ENCODE measurements around the gene DDX11.
"Not testable (repeated sequence)": the region's sequence is repeated elsewhere in the genome, so short reads cannot be mapped to it uniquely, and the experiment has no call there.

DNA sequence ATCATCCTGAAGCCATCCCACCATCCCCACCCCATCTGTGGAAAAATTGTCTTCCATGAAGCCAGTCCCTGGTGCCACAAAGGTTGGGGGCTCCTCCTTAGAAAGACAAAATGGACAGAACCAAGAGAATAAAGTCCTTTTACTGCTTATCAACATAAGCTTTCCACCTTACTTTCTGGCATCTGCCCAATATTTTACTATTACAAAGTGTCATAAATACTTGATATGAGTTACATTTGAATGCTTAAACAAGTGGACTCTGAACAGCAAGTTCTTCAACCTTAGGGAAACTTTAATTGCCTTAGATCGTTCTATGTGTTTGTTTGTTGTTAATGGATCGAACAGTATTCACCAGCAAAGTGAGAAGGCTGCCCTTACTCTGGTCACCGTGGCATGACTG is 73.8 kb downstream of the DDX11 start:
- TF ChIP-seq, protein P1, sequence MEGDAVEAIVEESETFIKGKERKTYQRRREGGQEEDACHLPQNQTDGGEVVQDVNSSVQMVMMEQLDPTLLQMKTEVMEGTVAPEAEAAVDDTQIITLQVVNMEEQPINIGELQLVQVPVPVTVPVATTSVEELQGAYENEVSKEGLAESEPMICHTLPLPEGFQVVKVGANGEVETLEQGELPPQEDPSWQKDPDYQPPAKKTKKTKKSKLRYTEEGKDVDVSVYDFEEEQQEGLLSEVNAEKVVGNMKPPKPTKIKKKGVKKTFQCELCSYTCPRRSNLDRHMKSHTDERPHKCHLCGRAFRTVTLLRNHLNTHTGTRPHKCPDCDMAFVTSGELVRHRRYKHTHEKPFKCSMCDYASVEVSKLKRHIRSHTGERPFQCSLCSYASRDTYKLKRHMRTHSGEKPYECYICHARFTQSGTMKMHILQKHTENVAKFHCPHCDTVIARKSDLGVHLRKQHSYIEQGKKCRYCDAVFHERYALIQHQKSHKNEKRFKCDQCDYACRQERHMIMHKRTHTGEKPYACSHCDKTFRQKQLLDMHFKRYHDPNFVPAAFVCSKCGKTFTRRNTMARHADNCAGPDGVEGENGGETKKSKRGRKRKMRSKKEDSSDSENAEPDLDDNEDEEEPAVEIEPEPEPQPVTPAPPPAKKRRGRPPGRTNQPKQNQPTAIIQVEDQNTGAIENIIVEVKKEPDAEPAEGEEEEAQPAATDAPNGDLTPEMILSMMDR (IDR thresholded peaks at IDR 0.05): not testable (repeated sequence)
- TF ChIP-seq POLR2A (IDR thresholded peaks at IDR 0.05): not testable (repeated sequence)
